Stimulated activated memory B cell treated with anti-CD40 and anti-IgM and Interleukin-4, amounts not matched to agents 10 μg/mL and 1 μg/mL and 100 μg/mL, for 72 hours (primary cell): Measurements from ENCODE around the gene MPPED1.
A peak's percentile ranks its signal among the peaks of the same experiment; 100 is the strongest.

Experiments
- ATAC-seq: fragments of 150-1000 bp; cut with Tn5 transposase; 2 replicates; pipeline ENCODE4 v1.10.0; 2021
- H3K27ac Mint-ChIP-seq: one replicate; pipeline ENCODE4 v1.8.0; 2022; ENCODE audit warnings: mild to moderate bottlenecking, mixed read lengths
- H3K27me3 Mint-ChIP-seq: one replicate; pipeline ENCODE4 v1.8.0; 2022; ENCODE audit warnings: mixed read lengths
- H3K36me3 Mint-ChIP-seq: one replicate; pipeline ENCODE4 v1.8.0; 2022; ENCODE audit warnings: mixed read lengths
- H3K4me1 Mint-ChIP-seq: one replicate; pipeline ENCODE4 v1.8.0; 2022; ENCODE audit warnings: mixed read lengths
- H3K4me3 Mint-ChIP-seq: one replicate; pipeline ENCODE4 v1.8.0; 2022; ENCODE audit warnings: mild to moderate bottlenecking, moderate library complexity, mixed read lengths
- H3K9me3 Mint-ChIP-seq: one replicate; pipeline ENCODE4 v1.8.0; 2022; ENCODE audit warnings: mixed read lengths

MPPED1 gene

GRCh38 chr22:43413826-43414225 lies 2.0 kb downstream of the MPPED1 start:
- ATAC-seq = no peak
- H3K27me3 Mint-ChIP-seq = peaks cover 59% of the 10 kb centered on the region
- no peaks in the 10 kb centered on the region for H3K9me3 Mint-ChIP-seq
- H3K4me3 Mint-ChIP-seq = no peak overlapping the region
- no peak overlapping the region for H3K27ac Mint-ChIP-seq
- no peaks in the 10 kb centered on the region for H3K36me3 Mint-ChIP-seq
- no peaks in the 10 kb centered on the region for H3K4me1 Mint-ChIP-seq

- no peaks in the 10 kb centered on the region for H3K36me3 Mint-ChIP-seq
- no peak overlapping the region for H3K27ac Mint-ChIP-seq
- H3K27me3 Mint-ChIP-seq = peaks cover 55% of the 10 kb centered on the region
- no peaks in the 10 kb centered on the region for H3K9me3 Mint-ChIP-seq
- no peak for ATAC-seq
- no peak overlapping the region for H3K4me3 Mint-ChIP-seq
- H3K4me1 Mint-ChIP-seq = no peaks in the 10 kb centered on the region
Observed at GRCh38 chr22:43415681-43416080, 3.9 kb downstream of the MPPED1 start.

DNA sequence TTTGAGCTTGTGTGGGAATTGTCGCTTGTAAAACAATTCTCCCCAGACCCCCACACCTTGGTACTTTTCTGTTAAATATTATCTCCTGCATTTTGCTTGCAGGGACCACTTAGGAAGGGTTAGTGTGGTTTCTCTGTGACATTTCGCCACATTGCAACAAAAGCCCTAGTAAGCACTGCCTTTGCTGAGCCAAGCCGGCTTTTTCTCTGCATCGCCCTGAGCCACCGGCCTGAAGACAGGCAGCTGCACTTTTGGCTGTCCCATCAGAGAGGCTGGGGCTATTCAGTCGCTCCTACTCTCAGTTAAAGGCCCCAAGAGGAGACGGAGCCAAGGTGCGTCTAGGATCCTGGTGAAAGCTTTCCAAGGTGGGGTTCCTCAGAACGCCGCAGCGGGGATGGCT lies 5.7 kb downstream of the MPPED1 start:
- H3K36me3 Mint-ChIP-seq = no peaks in the 10 kb centered on the region
- H3K4me1 Mint-ChIP-seq = no peaks in the 10 kb centered on the region
- no peaks in the 10 kb centered on the region for H3K9me3 Mint-ChIP-seq
- no peak overlapping the region for H3K4me3 Mint-ChIP-seq
- H3K27ac Mint-ChIP-seq = no peak overlapping the region
- ATAC-seq = no peak
- peaks cover 65% of the 10 kb centered on the region for H3K27me3 Mint-ChIP-seq

- H3K27me3 Mint-ChIP-seq = peaks cover 65% of the 10 kb centered on the region
Observed at GRCh38 chr22:43418079-43418825, 6.4 kb downstream of the MPPED1 start.

GRCh38 chr22:43419371-43420080 lies 7.7 kb downstream of the MPPED1 start:
- H3K27ac Mint-ChIP-seq = no peak overlapping the region
- H3K27me3 Mint-ChIP-seq = peaks cover 58% of the 10 kb centered on the region
- H3K4me1 Mint-ChIP-seq = no peaks in the 10 kb centered on the region
- no peak overlapping the region for H3K4me3 Mint-ChIP-seq
- H3K9me3 Mint-ChIP-seq = no peaks in the 10 kb centered on the region
- ATAC-seq = no peak
- no peaks in the 10 kb centered on the region for H3K36me3 Mint-ChIP-seq

More at GRCh38 chr22:43418079-43418825, 6.4 kb downstream of the MPPED1 start:
- Mint-ChIP-seq H3K27ac (no peak overlapping the region), H3K36me3 (no peaks in the 10 kb centered on the region), H3K9me3 (no peaks in the 10 kb centered on the region), H3K4me3 (no peak overlapping the region), H3K4me1 (no peaks in the 10 kb centered on the region)
- ATAC-seq = peak; percentile 9

DNA sequence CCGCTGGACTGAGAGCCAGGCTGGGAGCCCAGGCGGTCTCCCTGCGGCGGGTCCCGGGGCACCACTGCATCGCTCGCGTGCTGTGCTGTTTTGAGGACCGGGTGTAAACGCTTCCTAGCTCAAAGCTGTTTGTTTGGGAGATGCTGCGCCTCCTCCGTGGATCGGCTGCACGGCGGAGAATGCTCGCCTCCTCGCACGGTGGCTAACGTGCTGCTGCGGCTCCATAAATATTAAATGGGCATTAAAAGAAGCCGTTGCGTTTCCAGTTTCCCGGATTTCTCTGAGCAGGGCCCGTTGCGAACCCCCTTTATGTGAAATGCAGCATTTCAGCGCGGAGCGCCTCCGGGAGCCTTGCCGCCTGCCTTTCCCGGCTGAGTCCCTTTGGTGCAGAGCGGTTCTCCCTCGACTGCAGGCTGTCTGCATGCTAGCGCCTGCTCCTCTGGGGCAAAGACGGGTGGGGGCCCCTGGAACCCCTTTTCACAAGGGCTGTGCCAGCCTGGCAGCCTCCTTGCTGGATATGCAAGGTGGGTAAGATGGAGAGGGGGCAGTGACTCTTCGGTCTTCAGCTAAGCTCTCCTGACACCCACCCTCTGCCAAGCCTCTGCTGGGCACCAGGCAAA lies 9.3 kb downstream of the MPPED1 start:
- H3K4me1 Mint-ChIP-seq = no peaks in the 10 kb centered on the region
- H3K36me3 Mint-ChIP-seq = no peaks in the 10 kb centered on the region
- no peaks in the 10 kb centered on the region for H3K9me3 Mint-ChIP-seq
- H3K27me3 Mint-ChIP-seq = peaks cover 47% of the 10 kb centered on the region
- no peak overlapping the region for H3K27ac Mint-ChIP-seq
- ATAC-seq = no peak
- H3K4me3 Mint-ChIP-seq = no peak overlapping the region

- H3K36me3 Mint-ChIP-seq = no peaks in the 10 kb centered on the region
- peaks cover 55% of the 10 kb centered on the region for H3K27me3 Mint-ChIP-seq
Observed at GRCh38 chr22:43421914-43422615, 10.3 kb downstream of the MPPED1 start.

DNA sequence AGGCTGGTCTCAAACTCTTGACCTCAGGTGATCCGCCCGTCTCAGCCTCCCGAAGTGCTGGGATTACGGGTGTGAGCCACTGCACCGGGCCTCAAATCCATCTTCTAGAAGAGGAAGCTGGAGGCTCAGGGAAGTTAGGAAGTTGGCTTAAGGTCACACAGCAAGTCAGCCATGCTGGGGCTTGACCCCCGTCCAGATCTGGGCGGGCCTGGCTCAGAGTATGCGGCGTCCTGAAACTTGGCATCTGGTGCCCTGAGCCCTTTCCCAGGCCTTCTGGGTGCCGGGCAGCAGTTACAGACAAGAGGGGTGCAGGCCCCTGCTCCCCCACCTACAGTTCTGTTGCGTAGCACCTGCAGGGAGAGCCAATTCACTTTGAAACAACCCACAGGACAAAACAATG lies 11.2 kb downstream of the MPPED1 start:
- Mint-ChIP-seq H3K27ac (no peak overlapping the region), H3K27me3 (peaks cover 65% of the 10 kb centered on the region), H3K4me3 (no peak overlapping the region), H3K4me1 (no peaks in the 10 kb centered on the region), H3K36me3 (no peaks in the 10 kb centered on the region), H3K9me3 (no peaks in the 10 kb centered on the region)
- no peak for ATAC-seq

More at GRCh38 chr22:43421914-43422615, 10.3 kb downstream of the MPPED1 start:
- Mint-ChIP-seq H3K4me3 (no peak overlapping the region), H3K27ac (no peak overlapping the region), H3K9me3 (no peaks in the 10 kb centered on the region), H3K4me1 (no peaks in the 10 kb centered on the region)
- no peak for ATAC-seq

DNA sequence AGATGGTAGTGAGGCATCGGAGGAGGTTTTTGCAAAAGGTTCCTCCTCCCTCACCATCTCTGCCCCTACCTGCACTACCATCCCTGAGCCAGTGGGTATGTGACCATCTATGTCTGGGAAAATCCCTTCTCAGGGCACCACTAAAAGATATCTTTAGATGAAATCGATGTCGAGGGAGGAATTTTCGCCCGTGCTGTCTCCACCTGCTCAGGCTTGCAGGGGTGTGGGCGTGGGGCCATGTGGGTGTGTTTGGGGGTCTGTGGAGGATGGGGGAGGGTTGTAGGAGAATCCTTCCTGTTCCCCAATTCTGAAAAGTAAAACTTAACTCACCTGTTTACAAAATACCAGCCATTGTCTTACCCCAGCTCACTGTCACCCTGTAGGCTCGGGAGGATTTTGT lies 12.4 kb downstream of the MPPED1 start:
- Mint-ChIP-seq H3K27me3 (peaks cover 71% of the 10 kb centered on the region), H3K4me3 (no peak overlapping the region), H3K36me3 (no peaks in the 10 kb centered on the region), H3K27ac (no peak overlapping the region), H3K9me3 (no peaks in the 10 kb centered on the region), H3K4me1 (no peaks in the 10 kb centered on the region)
- ATAC-seq = no peak

- H3K9me3 Mint-ChIP-seq = no peaks in the 10 kb centered on the region
- no peaks in the 10 kb centered on the region for H3K4me1 Mint-ChIP-seq
- peaks cover 71% of the 10 kb centered on the region for H3K27me3 Mint-ChIP-seq
- no peaks in the 10 kb centered on the region for H3K36me3 Mint-ChIP-seq
- no peak overlapping the region for H3K4me3 Mint-ChIP-seq
- no peak overlapping the region for H3K27ac Mint-ChIP-seq
- no peak for ATAC-seq
Observed at GRCh38 chr22:43424666-43425630, 13.1 kb downstream of the MPPED1 start.

DNA sequence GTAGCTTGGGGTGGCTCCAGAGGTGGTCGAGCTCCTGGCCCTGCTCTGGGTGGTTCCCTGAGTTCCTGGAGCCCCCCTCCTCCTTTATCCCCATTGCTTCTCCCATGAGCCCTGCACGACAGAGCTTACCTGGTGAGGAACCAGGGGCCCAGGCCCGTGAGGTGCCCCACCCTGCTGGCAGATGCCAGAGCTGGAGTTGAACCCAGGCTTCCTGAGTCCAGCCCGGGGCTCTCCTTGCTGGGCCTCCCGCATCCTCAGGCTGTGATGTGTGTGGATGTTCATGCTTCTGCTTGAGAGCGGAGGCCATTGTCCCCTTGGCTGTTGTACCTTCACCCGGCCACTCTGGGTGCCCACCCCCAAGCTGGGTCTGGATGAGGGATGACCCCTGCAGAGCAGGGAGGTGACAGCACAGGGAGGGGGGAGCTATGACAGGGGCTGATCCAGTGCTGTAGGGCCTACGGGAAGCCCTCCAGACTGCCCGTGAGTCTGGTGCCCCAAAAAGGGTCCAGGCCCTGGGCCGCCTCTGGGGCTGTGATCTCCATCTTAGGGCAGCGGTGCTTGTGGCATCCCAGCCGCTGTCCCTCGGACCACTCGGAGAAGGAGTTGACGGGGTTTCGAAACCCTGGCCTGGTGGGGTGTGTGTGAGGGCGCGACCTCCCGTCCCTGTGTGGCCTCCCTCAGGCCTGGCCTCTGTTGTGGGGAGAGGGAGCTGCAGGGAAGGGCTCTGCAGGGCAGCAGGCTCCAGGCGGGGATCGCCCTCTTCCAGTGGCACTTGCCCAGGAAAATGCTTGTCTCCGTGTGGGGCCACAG lies 14.4 kb downstream of the MPPED1 start:
- no peak overlapping the region for H3K27ac Mint-ChIP-seq
- no peaks in the 10 kb centered on the region for H3K9me3 Mint-ChIP-seq
- no peak overlapping the region for H3K4me3 Mint-ChIP-seq
- no peaks in the 10 kb centered on the region for H3K36me3 Mint-ChIP-seq
- peaks cover 73% of the 10 kb centered on the region for H3K27me3 Mint-ChIP-seq
- H3K4me1 Mint-ChIP-seq = no peaks in the 10 kb centered on the region
- ATAC-seq = no peak

DNA sequence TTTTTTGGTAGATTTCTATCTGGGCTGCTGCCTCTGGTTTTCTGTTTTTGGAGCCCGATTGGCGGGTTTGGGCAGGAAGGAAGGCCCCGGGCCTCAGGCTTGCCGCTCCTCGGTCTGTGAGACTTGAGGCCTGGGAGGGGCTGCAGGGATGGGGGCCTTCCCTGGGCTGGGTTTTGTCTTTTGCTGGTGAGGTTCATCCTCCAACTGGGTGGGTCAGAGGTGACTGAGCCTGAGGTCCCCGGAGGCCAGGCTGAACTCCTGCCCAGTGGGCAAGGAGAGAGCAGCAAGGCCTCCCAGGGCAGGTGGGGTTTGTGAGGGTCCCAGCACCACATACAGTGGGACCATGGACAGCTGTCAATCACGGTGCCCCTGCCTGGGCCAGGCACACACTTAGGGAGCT lies 15.0 kb downstream of the MPPED1 start:
- Mint-ChIP-seq H3K4me1 (no peaks in the 10 kb centered on the region), H3K27me3 (peaks cover 73% of the 10 kb centered on the region), H3K36me3 (no peaks in the 10 kb centered on the region), H3K27ac (no peak overlapping the region), H3K9me3 (no peaks in the 10 kb centered on the region), H3K4me3 (no peak overlapping the region)
- peak; percentile 49 for ATAC-seq

DNA sequence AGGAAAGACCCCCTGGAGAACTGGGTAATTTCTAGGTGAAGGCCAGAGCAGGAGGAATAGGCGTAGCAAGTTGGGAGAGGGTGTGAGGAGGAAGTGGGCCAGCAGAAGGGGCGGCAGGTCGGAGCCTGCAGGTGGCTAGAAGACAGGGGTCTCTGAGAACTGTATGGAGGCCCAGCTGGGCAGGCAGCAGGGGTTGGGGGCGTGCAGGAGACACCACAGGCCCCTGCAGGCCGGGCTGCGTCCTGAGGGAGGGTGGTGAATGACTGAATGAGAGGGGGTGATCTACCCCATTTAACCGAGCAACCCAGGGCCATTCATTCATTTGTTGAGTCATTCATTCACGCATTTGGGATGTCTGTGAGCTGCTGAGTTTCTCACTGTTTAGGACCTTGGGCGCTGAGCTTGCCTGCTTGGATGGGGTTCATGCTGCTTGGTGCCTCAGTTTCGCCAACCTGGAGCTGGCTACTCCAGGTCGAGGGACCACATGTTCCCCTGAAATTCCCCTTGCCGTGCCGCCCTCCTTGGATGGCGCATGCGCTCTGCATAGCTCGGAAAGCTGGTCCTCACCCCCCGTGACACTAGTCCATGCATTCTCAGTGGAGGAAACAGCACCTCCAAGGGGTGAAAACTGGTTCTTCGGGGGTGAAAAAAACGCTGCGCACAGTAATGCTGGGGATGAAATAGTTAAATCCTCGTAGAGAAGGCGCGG lies 15.6 kb downstream of the MPPED1 start:
- H3K27ac Mint-ChIP-seq = no peak overlapping the region
- no peaks in the 10 kb centered on the region for H3K9me3 Mint-ChIP-seq
- no peaks in the 10 kb centered on the region for H3K4me1 Mint-ChIP-seq
- no peak for ATAC-seq
- H3K4me3 Mint-ChIP-seq = no peak overlapping the region
- H3K36me3 Mint-ChIP-seq = no peaks in the 10 kb centered on the region
- peaks cover 73% of the 10 kb centered on the region for H3K27me3 Mint-ChIP-seq
